Measurements from ENCODE around the gene ATP2B3. TPM values are rescaled to one million over a fixed set of nuclear protein-coding genes. Genes with fewer than 3 reads are reported as not detected.

ATP2B3 gene
- total RNA-seq, 1 experiment from 2014 or later = not detected

DNA sequence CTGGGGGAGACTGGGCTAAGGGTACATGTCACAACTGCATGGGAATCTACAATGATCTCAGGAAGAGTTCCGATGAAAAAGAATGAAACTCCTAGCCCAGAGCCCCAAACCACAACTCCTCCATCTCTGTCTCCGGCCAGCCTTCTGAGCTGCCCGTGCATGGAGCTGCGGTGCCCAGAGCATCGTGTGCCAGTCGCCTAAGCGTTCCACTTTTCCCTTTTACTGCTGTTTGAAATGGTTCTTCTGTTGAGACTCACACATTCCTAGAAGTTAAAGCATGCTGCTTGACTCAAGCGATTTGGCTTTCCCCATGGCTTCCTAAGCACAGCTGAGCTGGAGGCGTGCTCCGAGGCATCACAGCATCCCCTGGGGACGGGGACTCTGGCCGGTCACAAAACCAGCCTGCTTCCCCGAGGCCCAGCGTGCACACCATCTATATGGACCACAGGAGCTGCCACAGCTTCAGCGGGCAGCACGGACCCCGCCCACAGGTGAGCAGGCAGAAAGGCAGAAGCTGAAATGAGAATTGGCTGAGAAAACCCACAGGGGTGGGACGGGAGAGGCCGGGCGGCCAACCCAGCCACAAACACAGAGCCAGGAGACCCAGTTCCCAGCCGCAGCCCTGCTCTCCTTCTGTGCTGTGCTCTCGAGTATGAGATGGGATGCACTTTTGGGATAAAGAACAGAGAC, 76.5 kb downstream of the ATP2B3 start:
- no TSS peak for BruUV-seq (replicated peaks)
- peaks cover 36% of the 10 kb centered on the region for H3K36me3 Mint-ChIP-seq (ENCODE audit: insufficient read depth, unreplicated experiment)
- intact Hi-C loops (cut with micrococcal nuclease) = no loop called here
- ChIA-PET POLR2A (no interaction called here), CTCF (interaction anchor here (0.6 to 0.7 kb wide), 2 partner anchors 41 to 75 kb away, joined by 4 read pairs; no protein-coding TSS in a partner anchor)
- DNase-seq (ENCODE audit: unreplicated experiment) = no peak
- TF ChIP-seq, protein P1, sequence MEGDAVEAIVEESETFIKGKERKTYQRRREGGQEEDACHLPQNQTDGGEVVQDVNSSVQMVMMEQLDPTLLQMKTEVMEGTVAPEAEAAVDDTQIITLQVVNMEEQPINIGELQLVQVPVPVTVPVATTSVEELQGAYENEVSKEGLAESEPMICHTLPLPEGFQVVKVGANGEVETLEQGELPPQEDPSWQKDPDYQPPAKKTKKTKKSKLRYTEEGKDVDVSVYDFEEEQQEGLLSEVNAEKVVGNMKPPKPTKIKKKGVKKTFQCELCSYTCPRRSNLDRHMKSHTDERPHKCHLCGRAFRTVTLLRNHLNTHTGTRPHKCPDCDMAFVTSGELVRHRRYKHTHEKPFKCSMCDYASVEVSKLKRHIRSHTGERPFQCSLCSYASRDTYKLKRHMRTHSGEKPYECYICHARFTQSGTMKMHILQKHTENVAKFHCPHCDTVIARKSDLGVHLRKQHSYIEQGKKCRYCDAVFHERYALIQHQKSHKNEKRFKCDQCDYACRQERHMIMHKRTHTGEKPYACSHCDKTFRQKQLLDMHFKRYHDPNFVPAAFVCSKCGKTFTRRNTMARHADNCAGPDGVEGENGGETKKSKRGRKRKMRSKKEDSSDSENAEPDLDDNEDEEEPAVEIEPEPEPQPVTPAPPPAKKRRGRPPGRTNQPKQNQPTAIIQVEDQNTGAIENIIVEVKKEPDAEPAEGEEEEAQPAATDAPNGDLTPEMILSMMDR (IDR thresholded peaks at IDR 0.05; ENCODE audit: unreplicated experiment) = no peak
- H3K27me3 Mint-ChIP-seq (ENCODE audit: insufficient read depth, unreplicated experiment) = no peaks in the 10 kb centered on the region
- H3K9me3 Mint-ChIP-seq (ENCODE audit: unreplicated experiment) = no peaks in the 10 kb centered on the region
- no peaks in the 10 kb centered on the region for H3K4me1 Mint-ChIP-seq (ENCODE audit: insufficient read depth, unreplicated experiment)
- no peak overlapping the region for H3K4me3 Mint-ChIP-seq (ENCODE audit: unreplicated experiment)
- H3K27ac Mint-ChIP-seq (ENCODE audit: low read depth, unreplicated experiment) = no peak overlapping the region

DNA sequence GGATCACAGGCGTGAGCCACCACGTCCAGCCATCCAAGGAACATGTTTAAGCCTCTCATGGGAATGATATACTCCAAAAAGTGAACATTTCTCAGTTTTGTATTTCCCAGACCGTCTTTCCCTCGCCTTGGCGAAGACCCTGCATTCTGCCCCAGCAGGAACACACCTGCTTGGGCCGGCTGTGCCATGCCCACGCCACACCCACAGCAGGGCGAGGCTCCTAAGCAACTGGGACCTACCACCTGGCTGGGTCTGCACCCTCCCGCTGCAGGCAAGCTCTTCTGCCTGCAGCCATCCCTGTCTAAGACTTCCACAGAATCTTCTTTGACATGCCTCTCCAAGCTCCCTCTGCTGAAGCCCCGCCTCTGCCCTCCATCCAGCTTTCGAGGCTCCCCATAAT, 77.9 kb downstream of the ATP2B3 start:
- TF ChIP-seq, protein P1 (IDR thresholded peaks at IDR 0.05; ENCODE audit: unreplicated experiment) = no peak
- H3K4me1 Mint-ChIP-seq (ENCODE audit: insufficient read depth, unreplicated experiment) = no peaks in the 10 kb centered on the region
- intact Hi-C loops (cut with micrococcal nuclease) = no loop called here
- no TSS peak for BruUV-seq (replicated peaks)
- H3K27me3 Mint-ChIP-seq (ENCODE audit: insufficient read depth, unreplicated experiment) = no peaks in the 10 kb centered on the region
- no peaks in the 10 kb centered on the region for H3K9me3 Mint-ChIP-seq (ENCODE audit: unreplicated experiment)
- peaks cover 29% of the 10 kb centered on the region for H3K36me3 Mint-ChIP-seq (ENCODE audit: insufficient read depth, unreplicated experiment)
- no peak for DNase-seq (ENCODE audit: unreplicated experiment)
- ChIA-PET POLR2A (no interaction called here), CTCF (no interaction called here)
- H3K4me3 Mint-ChIP-seq (ENCODE audit: unreplicated experiment) = no peak overlapping the region
- no peak overlapping the region for H3K27ac Mint-ChIP-seq (ENCODE audit: low read depth, unreplicated experiment)

DNA sequence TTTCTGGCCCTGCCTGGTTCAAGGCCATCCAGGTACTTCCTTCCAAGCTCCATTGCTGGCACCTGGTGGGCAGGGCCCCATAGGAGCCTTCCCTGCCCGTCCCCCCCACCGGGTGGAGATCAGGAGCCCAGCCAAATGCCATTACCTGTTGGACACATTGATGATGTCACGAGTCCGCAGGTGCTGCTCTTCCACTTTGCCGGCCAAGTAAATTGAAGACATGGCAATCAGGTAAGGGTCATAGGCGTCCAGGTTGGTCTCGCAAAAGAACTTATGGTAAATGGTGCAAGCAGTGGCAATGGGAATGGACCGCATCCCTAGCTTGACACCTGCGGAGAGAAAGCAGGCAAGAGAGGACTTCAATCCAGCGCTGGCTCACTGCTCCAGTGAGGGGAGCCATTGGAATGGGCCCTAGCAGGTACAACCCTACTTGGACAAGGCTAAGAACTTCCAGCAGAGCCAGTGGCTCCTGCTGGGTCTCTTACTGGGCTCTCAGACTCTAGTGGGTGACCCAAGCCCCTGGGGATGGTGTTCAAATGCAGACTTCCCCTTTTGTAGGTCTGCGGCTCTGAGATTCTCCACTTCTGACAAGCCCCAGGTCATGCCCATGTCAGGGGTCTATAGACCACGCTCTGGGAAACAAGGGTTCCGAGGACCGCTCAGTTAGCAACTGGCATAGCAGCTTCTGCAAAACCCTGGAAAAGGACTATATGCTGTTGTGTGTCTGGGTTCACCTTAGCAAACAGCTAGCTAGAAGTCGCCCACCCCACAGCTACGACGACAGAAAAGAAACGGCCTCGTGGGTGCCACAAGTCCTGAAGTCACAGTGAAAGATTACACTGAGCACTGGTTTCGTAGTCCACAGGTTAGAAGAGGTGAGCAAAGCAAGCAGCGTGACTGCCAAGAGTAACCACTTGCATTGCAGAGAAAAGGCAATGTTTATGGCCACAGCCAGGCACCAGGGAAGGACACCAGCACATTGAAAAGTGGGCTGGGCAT, 78.7 kb downstream of the ATP2B3 start:
- no TSS peak for BruUV-seq (replicated peaks)
- Mint-ChIP-seq H3K4me3 (ENCODE audit: unreplicated experiment) (no peak overlapping the region), H3K36me3 (ENCODE audit: insufficient read depth, unreplicated experiment) (peaks cover 23% of the 10 kb centered on the region), H3K4me1 (ENCODE audit: insufficient read depth, unreplicated experiment) (no peaks in the 10 kb centered on the region), H3K27me3 (ENCODE audit: insufficient read depth, unreplicated experiment) (no peaks in the 10 kb centered on the region), H3K27ac (ENCODE audit: low read depth, unreplicated experiment) (no peak overlapping the region), H3K9me3 (ENCODE audit: unreplicated experiment) (no peaks in the 10 kb centered on the region)
- no peak for DNase-seq (ENCODE audit: unreplicated experiment)
- TF ChIP-seq, protein P1 (IDR thresholded peaks at IDR 0.05; ENCODE audit: unreplicated experiment) = no peak
- intact Hi-C loops (cut with micrococcal nuclease) = no loop called here
- CTCF ChIA-PET = interaction anchor here (0.5 to 0.6 kb wide), 2 partner anchors 12 to 112 kb away, joined by 3 to 4 read pairs; no protein-coding TSS in a partner anchor
- POLR2A ChIA-PET = no interaction called here
